PC-3 (cell line): ENCODE data around the gene PCP4.

ENCODE experiments used
- EZH2 ChIP-seq: fragments of 300-600 bp; sonication (generic); IDR thresholded peaks from one replicate; pipeline ENCODE4 v1.6.1; 2017; ENCODE audit warnings: antibody characterized with exemption, mild to moderate bottlenecking, low read length; ENCODE audit not compliant: unreplicated experiment
- EZH2phosphoT487 ChIP-seq: fragments of 300-600 bp; sonication (generic); IDR thresholded peaks from 2 replicates; pipeline ENCODE4 v1.6.1; 2018; ENCODE audit warnings: mild to moderate bottlenecking, antibody characterized with exemption, low read length, borderline replicate concordance
- TF ChIP-seq, protein P1 (sequence below): fragments of 300-600 bp; sonication (generic); conservative IDR thresholded peaks from 2 replicates; pipeline ENCODE4 v1.5.1; 2017; ENCODE audit warnings: antibody characterized with exemption, low read depth, mild to moderate bottlenecking, low read length

DNA sequence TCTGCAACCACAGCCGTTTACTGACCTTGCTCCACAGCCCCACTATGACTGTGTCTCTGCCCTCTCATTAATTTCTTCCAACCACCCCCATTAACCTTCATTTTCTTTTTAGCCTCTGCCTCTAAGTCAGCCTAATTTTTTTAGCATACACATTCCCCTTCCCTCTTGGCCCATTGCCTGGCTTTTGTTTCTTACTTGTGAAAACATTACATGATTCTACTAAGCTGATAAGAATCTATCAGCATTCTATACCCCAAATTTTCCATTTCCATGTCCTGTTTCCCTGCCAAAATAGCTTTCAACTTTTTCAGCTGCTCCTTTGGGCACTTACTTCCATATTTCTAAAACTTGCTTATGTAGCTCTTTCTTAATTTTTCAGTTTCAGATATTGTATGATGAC, 79.8 kb downstream of the PCP4 start:
- TF ChIP-seq, protein P1, sequence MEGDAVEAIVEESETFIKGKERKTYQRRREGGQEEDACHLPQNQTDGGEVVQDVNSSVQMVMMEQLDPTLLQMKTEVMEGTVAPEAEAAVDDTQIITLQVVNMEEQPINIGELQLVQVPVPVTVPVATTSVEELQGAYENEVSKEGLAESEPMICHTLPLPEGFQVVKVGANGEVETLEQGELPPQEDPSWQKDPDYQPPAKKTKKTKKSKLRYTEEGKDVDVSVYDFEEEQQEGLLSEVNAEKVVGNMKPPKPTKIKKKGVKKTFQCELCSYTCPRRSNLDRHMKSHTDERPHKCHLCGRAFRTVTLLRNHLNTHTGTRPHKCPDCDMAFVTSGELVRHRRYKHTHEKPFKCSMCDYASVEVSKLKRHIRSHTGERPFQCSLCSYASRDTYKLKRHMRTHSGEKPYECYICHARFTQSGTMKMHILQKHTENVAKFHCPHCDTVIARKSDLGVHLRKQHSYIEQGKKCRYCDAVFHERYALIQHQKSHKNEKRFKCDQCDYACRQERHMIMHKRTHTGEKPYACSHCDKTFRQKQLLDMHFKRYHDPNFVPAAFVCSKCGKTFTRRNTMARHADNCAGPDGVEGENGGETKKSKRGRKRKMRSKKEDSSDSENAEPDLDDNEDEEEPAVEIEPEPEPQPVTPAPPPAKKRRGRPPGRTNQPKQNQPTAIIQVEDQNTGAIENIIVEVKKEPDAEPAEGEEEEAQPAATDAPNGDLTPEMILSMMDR, result no peak
- TF ChIP-seq EZH2phosphoT487 (no peak), EZH2 (no peak)
